Measurements from ENCODE around the gene CADPS.
"Not testable (repeated sequence)": the region's sequence is repeated elsewhere in the genome, so short reads cannot be mapped to it uniquely, and the experiment has no call there.

The CADPS gene

GRCh38 chr3:62586356-62586755 lies 288.9 kb downstream of the CADPS start:
- no peak for DNase-seq

GRCh38 chr3:62585861-62586260 lies 289.4 kb downstream of the CADPS start:
- no peak for DNase-seq

- no peak for DNase-seq
These were observed 290.6 kb downstream of the CADPS start for GRCh38 chr3:62584636-62585035.

GRCh38 chr3:62582495-62583172 lies 292.6 kb downstream of the CADPS start:
- DNase-seq, result no peak

GRCh38 chr3:62580485-62580884 lies 294.7 kb downstream of the CADPS start:
- not testable (repeated sequence) for DNase-seq

- DNase-seq, result no peak
These were observed 298.1 kb downstream of the CADPS start for GRCh38 chr3:62577153-62577552.

- no peak for DNase-seq
These were observed 300.8 kb downstream of the CADPS start for GRCh38 chr3:62574266-62574898.

- DNase-seq, result no peak
These were observed 303.3 kb downstream of the CADPS start for GRCh38 chr3:62571916-62572315.

- DNase-seq, result no peak
These were observed 304.3 kb downstream of the CADPS start for GRCh38 chr3:62570888-62571287.

GRCh38 chr3:62569609-62570008 lies 305.6 kb downstream of the CADPS start:
- DNase-seq, result no peak

- DNase-seq, result no peak
These were observed 307.9 kb downstream of the CADPS start for GRCh38 chr3:62567097-62568021.

- DNase-seq, result no peak
These were observed 309.1 kb downstream of the CADPS start for GRCh38 chr3:62566022-62566557.

- no peak for DNase-seq
These were observed 312.6 kb downstream of the CADPS start for GRCh38 chr3:62562596-62562995.

- DNase-seq, result no peak
These were observed 313.2 kb downstream of the CADPS start for GRCh38 chr3:62562017-62562416.

GRCh38 chr3:62559831-62560445 lies 315.3 kb downstream of the CADPS start:
- DNase-seq, result no peak

- DNase-seq, result no peak
These were observed 316.6 kb downstream of the CADPS start for GRCh38 chr3:62558549-62559112.

GRCh38 chr3:62557983-62558382 lies 317.2 kb downstream of the CADPS start:
- DNase-seq, result no peak

- no peak for DNase-seq
These were observed 317.8 kb downstream of the CADPS start for GRCh38 chr3:62557450-62557849.

- DNase-seq, result no peak
These were observed 318.9 kb downstream of the CADPS start for GRCh38 chr3:62556121-62556815.

GRCh38 chr3:62554264-62554799 lies 320.9 kb downstream of the CADPS start:
- no peak for DNase-seq

- no peak for DNase-seq
These were observed 321.4 kb downstream of the CADPS start for GRCh38 chr3:62553811-62554210.

- no peak for DNase-seq
These were observed 323.7 kb downstream of the CADPS start for GRCh38 chr3:62551556-62551955.

All from CD4-positive, alpha-beta T cell treated with Interleukin-6 for 4 hours (primary cell).